K562 (cell line): Measurements from ENCODE around the gene HLCS. TPM values are rescaled to one million over a fixed set of nuclear protein-coding genes. Genes with fewer than 3 reads are reported as not detected.

Experiments
- ATAC-seq: fragments of 200-7000 bp; cut with Tn5 transposase; 3 replicates; pipeline ENCODE4 v1.9.1; 2020; ENCODE audit warnings: moderate library complexity
- BruUV-seq: library from RNA; stranded (reverse); fragments of 400-500 nt; replicated peaks from 2 replicates; lab custom pipeline; 2021; lab: Mats Ljungman, UMichigan
- CTCF ChIA-PET: fragments of 300-600 bp; formaldehyde crosslinking; extraction: SDS; loops from one replicate; lab custom pipeline; 2021; ENCODE audit warnings: low intra/inter-chr PET ratio; lab: Yijun Ruan, JAX
- POLR2A ChIA-PET: fragments of 300-600, 350-650 bp; sonication (Branson Sonifier 250); formaldehyde crosslinking; extraction: SDS; loops from one replicate; lab custom pipeline; 2021; ENCODE audit warnings: antibody characterized with exemption, inconsistent platforms; lab: Yijun Ruan, JAX
- DNase-seq, 4 experiments: peaks; one replicate each; pipeline versions ENCODE4 v3.0.0 to v3.0.0-alpha.2; 2011 to 2018; ENCODE audit warnings: low spot score in 3 of 4, mixed read lengths in 3 of 4; ENCODE audit errors: extremely low read depth in 1 of 4
- FAIRE-seq: peaks from 2 replicates; lab custom pipeline; 2011; peaks lifted over from hg19 to GRCh38; lab: Jason Lieb, UNC
- H2AFZ ChIP-seq: 2 replicates; pipeline ENCODE4 v1.6.0; 2011; ENCODE audit warnings: low read depth, low read length, control low read depth, inconsistent platforms
- H3K27ac ChIP-seq: fragments of 200-600 bp; 3 replicates; pipeline ENCODE4 v1.8.0; 2011; ENCODE audit warnings: low read depth, mild to moderate bottlenecking, control low read depth, inconsistent platforms, low read length, moderate library complexity, mixed read lengths; ENCODE audit errors: extremely low read depth
- H3K27me3 ChIP-seq, 2 experiments: fragments of 300-600 bp in 1 of 2; 2 replicates in 1 of 2; 3 replicates in 1 of 2; pipeline versions ENCODE4 v1.6.0 to v1.8.0; 2011; ENCODE audit warnings: inconsistent platforms in 2 of 2, low read length in 2 of 2, mild to moderate bottlenecking in 1 of 2, mixed read lengths in 1 of 2, moderate library complexity in 1 of 2; ENCODE audit not compliant: control insufficient read depth in 2 of 2, insufficient read depth in 2 of 2
- H3K36me3 ChIP-seq: fragments of 300-600 bp; 3 replicates; pipeline ENCODE4 v1.8.0; 2011; ENCODE audit warnings: mild to moderate bottlenecking, low read length, inconsistent platforms; ENCODE audit not compliant: control insufficient read depth, insufficient read depth
- H3K4me1 ChIP-seq, 2 experiments: fragments of 200-600 bp in 1 of 2; replicated peaks in 1 of 2; 2 replicates in 1 of 2; 3 replicates in 1 of 2; pipeline versions ENCODE4 v1.5.1 to v1.8.0; 2011; ENCODE audit warnings: inconsistent platforms in 2 of 2, low read length in 2 of 2, mild to moderate bottlenecking in 1 of 2, mixed read lengths in 1 of 2, moderate library complexity in 1 of 2; ENCODE audit not compliant: control insufficient read depth in 2 of 2, insufficient read depth in 2 of 2
- H3K4me2 ChIP-seq: 2 replicates; pipeline ENCODE4 v1.6.1; 2011; ENCODE audit warnings: low read length, control low read depth, inconsistent platforms, mixed read lengths; ENCODE audit not compliant: insufficient read depth
- H3K4me3 ChIP-seq: fragments of 200-600 bp; sonication (generic), shearing (Covaris generic); 2 replicates; pipeline ENCODE4 v1.5.1; 2016; ENCODE audit warnings: control low read depth, inconsistent platforms
- H3K79me2 ChIP-seq: fragments of 200-600 bp; 3 replicates; pipeline ENCODE4 v1.8.0; 2011; ENCODE audit warnings: low read length, inconsistent platforms; ENCODE audit not compliant: control insufficient read depth, insufficient read depth
- H3K9ac ChIP-seq, 2 experiments: 2 replicates each; pipeline versions ENCODE4 v1.6.0 to v1.6.1; 2011; ENCODE audit warnings: low read depth in 2 of 2, low read length in 2 of 2, control low read depth in 1 of 2, inconsistent platforms in 1 of 2, mild to moderate bottlenecking in 1 of 2, mixed read lengths in 1 of 2; ENCODE audit not compliant: insufficient read depth in 1 of 2
- H3K9me1 ChIP-seq: one replicate; pipeline ENCODE4 v1.6.0; 2011; ENCODE audit warnings: inconsistent platforms, mild to moderate bottlenecking, low read length, moderate library complexity; ENCODE audit not compliant: control insufficient read depth, insufficient read depth
- H3K9me3 ChIP-seq: replicated peaks from 2 replicates; pipeline ENCODE4 v1.5.1; 2011; ENCODE audit warnings: low read depth, low read length, inconsistent platforms; ENCODE audit not compliant: control insufficient read depth, insufficient read depth
- H4K20me1 ChIP-seq: replicated peaks from 2 replicates; pipeline ENCODE4 v1.6.1; 2011; ENCODE audit warnings: low read length, inconsistent platforms, mixed read lengths; ENCODE audit not compliant: control insufficient read depth, insufficient read depth
- ATF1 ChIP-seq, 2 experiments: fragments of 450-650 bp in 1 of 2; IDR thresholded peaks; 2 replicates each; pipeline ENCODE4 v1.6.1; 2016; ENCODE audit warnings: missing compliant biosample characterization in 1 of 2, missing genetic modification characterization in 1 of 2
- ETV5 ChIP-seq: sonication (generic); formaldehyde crosslinking; IDR thresholded peaks from 2 replicates; pipeline ENCODE4 v1.4.0; 2020; ENCODE audit warnings: low read depth, mild to moderate bottlenecking, missing genetic modification reagents
- HNRNPH1 ChIP-seq: fragments of 200-400 bp; formaldehyde crosslinking; optimal IDR thresholded peaks from 2 replicates; pipeline ENCODE3; 2017; ENCODE audit warnings: low read depth, mild to moderate bottlenecking, low read length, moderate library complexity
- JUN ChIP-seq, 2 experiments: sonication (generic) in 1 of 2; formaldehyde crosslinking in 1 of 2; IDR thresholded peaks; 2 replicates each; pipeline versions ENCODE4 v1.6.1 to v1.8.0; 2012 to 2022; ENCODE audit warnings: borderline replicate concordance in 2 of 2, mild to moderate bottlenecking in 2 of 2, improper control_type of control experiment in 1 of 2, low read depth in 1 of 2, low read length in 1 of 2, missing genetic modification reagents in 1 of 2
- MAFF ChIP-seq: IDR thresholded peaks from 2 replicates; pipeline ENCODE4 v1.6.1; 2012; ENCODE audit warnings: low read length, improper control_type of control experiment
- MBD2 ChIP-seq: sonication (generic); IDR thresholded peaks from 2 replicates; pipeline ENCODE4 v1.6.1; 2016; ENCODE audit warnings: low read depth, borderline replicate concordance
- PHF20 ChIP-seq: fragments of 450-650 bp; IDR thresholded peaks from 2 replicates; pipeline ENCODE4 v1.6.1; 2018; ENCODE audit not compliant: partially characterized antibody
- RB1 ChIP-seq: fragments of 450-650 bp; IDR thresholded peaks from 2 replicates; pipeline ENCODE4 v1.6.1; 2017; ENCODE audit warnings: low read depth, mild to moderate bottlenecking
- TBL1XR1 ChIP-seq, 2 experiments: IDR thresholded peaks; 2 replicates each; pipeline ENCODE4 v1.6.1; 2012; ENCODE audit warnings: improper control_type of control experiment in 2 of 2, low read length in 2 of 2, mild to moderate bottlenecking in 1 of 2
- TRIM24 ChIP-seq, 2 experiments: fragments of 450-650 bp; IDR thresholded peaks; 2 replicates each; pipeline ENCODE4 v1.6.1; 2016
- ZNF197 ChIP-seq: fragments of 200-800 bp; sonication (Bioruptor generic); IDR thresholded peaks from 2 replicates; pipeline ENCODE4 v1.6.1; 2016; ENCODE audit warnings: low read depth, missing genetic modification characterization, missing compliant biosample characterization
- ZNF239 ChIP-seq: fragments of 250-450 bp; sonication (Bioruptor Pico); IDR thresholded peaks from 2 replicates; pipeline ENCODE4 v1.4.0; 2020; ENCODE audit warnings: mild to moderate bottlenecking
- ZNF696 ChIP-seq: fragments of 250-450 bp; sonication (Bioruptor Pico); conservative IDR thresholded peaks from 2 replicates; pipeline ENCODE4 v1.4.0; 2020; ENCODE audit warnings: mild to moderate bottlenecking, moderate library complexity
- ZNF778 ChIP-seq: fragments of 450-650 bp; formaldehyde crosslinking; IDR thresholded peaks from 2 replicates; pipeline ENCODE4 v1.4.0; 2020; ENCODE audit warnings: mild to moderate bottlenecking, moderate library complexity
- WGBS: fragments of 100-300 bp; shearing (Covaris generic); methylation state at CpG from one replicate; pipeline ENCODE4 v1.1.6; 2016; ENCODE audit warnings: low coverage, mixed read lengths; ENCODE audit not compliant: insufficient coverage; ENCODE audit errors: missing lambda C conversion rate; 5-methylcytosine and 5-hydroxymethylcytosine counted together
- in situ Hi-C: fragments of 300-500 bp; cut with MboI; formaldehyde crosslinking; loops from 4 replicates; pipeline ENCODE4 v1.15.0; 2018; ENCODE audit warnings: inconsistent platforms, mixed read lengths
- intact Hi-C: fragments of 100-400 bp; cut with micrococcal nuclease; formaldehyde crosslinking; loops from 2 replicates; pipeline ENCODE4 v1.14.2; 2022
- polyA plus RNA-seq, 8 experiments: library from polyadenylated mRNA; depleted of rRNA in 4 of 8; stranded (reverse) in 5 of 8; unstranded in 3 of 8; fragments of >200 nt; fragmentation: Nextera tagmentation in 2 of 8; fragmentation: Illumina TruSeq in 1 of 8; extraction: Ambion mirVana in 2 of 8; extraction: Trizol in 1 of 8; gene quantifications; 2 replicates each; pipeline versions ENCODE4 v1.2.1 to v1.2.3, GENCODE V29; 2011 to 2014; ENCODE audit warnings: inconsistent platforms in 1 of 8, missing spikeins in 1 of 8
- total RNA-seq, 7 experiments: library from RNA; depleted of rRNA in 6 of 7; stranded (reverse); fragments of >200 nt in 6 of 7; fragmentation: Illumina TruSeq in 2 of 7; extraction: Trizol in 2 of 7; gene quantifications; 2 replicates each; pipeline versions ENCODE4 v1.2.1 to v1.2.3, GENCODE V29; 2011 to 2021; ENCODE audit warnings: low replicate concordance in 1 of 7
- TF ChIP-seq, protein P1 (sequence below), 2 experiments: fragments of 450-650 bp in 1 of 2; sonication (generic) in 1 of 2; formaldehyde crosslinking in 1 of 2; IDR thresholded peaks in 1 of 2; conservative IDR thresholded peaks in 1 of 2; 2 replicates each; pipeline versions ENCODE4 v1.6.1 to v1.8.1; 2016 to 2023; ENCODE audit warnings: mild to moderate bottlenecking in 2 of 2, moderate library complexity in 2 of 2, inconsistent platforms in 1 of 2, missing genetic modification reagents in 1 of 2

HLCS gene
- total and polyA plus RNA-seq, 9 of the 15 experiments (the other 6 are each of a cell fraction or from before 2014, with no cell fraction given): 3.0 to 21.5 (median 17.1) TPM

DNA sequence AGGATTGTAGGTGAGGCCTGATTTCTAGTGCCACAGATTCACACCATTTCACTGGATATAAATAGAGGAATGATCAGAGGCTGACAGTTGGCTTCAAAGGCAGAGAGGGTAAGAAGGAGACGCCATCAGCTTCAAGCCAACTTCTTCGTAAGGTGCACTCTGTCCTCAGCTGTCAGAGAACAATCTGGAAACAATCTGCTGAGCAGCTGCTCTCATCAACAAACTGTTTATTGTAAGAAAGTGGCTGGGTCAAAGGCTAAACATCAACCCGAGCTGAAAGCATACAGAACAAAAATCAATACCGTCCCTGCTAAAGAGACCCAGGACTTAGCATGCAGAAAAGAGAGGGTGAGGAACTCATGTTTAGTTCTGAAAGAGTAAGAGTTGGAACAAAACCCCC lies 48.2 kb downstream of the HLCS start:
- no peak for DNase-seq
- no peak overlapping the region for H3K9ac ChIP-seq
- no peak overlapping the region for H3K4me3 ChIP-seq
- ChIA-PET CTCF (interaction anchor here (0.6 kb wide), 1 partner anchor 496 kb away, joined by 6 read pairs; no protein-coding TSS in a partner anchor), POLR2A (interaction anchor here (1.1 to 1.3 kb wide), 2 partner anchors 11 to 323 kb away, joined by 5 to 6 read pairs; no protein-coding TSS in a partner anchor)
- peaks cover 6 to 9% of the 10 kb centered on the region in 2 experiments; a peak in 2 of 5 replicates for H3K4me1 ChIP-seq
- no peaks in the 10 kb centered on the region for H3K9me1 ChIP-seq
- no peak overlapping the region for H3K27ac ChIP-seq
- ATAC-seq: no peak
- intact Hi-C loops: no loop called here
- WGBS: 77% methylated on average over 4 of the region's 4 CpGs
- in situ Hi-C loops: no loop called here
- H3K36me3 ChIP-seq: no peaks in the 10 kb centered on the region
- H3K9me3 ChIP-seq: no peaks in the 10 kb centered on the region
- H4K20me1 ChIP-seq: no peaks in the 10 kb centered on the region
- no peak for FAIRE-seq
- H2AFZ ChIP-seq: no peak overlapping the region
- no peak overlapping the region for H3K4me2 ChIP-seq
- TF ChIP-seq TBL1XR1 (IDR thresholded peaks at IDR 0.05; ENCODE audit: low read length in 2 of 2) (no peak), RB1 (no peak), TRIM24 (IDR thresholded peaks at IDR 0.05) (no peak), PHF20 (no peak), ATF1 (CRISPR knock-in tag; IDR thresholded peaks at IDR 0.05) (no peak), ATF1 (tag; IDR thresholded peaks at IDR 0.05) (no peak), JUN (IDR thresholded peaks at IDR 0.05; ENCODE audit: borderline replicate concordance, low read depth, low read length) (no peak), JUN (CRISPR knock-in tag; IDR thresholded peaks at IDR 0.05; ENCODE audit: borderline replicate concordance) (no peak), ZNF696 (CRISPR knock-in tag) (no peak), MAFF (no peak), ZNF778 (CRISPR knock-in tag) (no peak), ZNF197 (CRISPR knock-in tag) (no peak), ETV5 (CRISPR knock-in tag) (no peak), HNRNPH1 (no peak), ZNF239 (CRISPR knock-in tag) (no peak), MBD2 (no peak)
- TF ChIP-seq, protein P1, sequence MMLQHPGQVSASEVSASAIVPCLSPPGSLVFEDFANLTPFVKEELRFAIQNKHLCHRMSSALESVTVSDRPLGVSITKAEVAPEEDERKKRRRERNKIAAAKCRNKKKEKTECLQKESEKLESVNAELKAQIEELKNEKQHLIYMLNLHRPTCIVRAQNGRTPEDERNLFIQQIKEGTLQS (IDR thresholded peaks at IDR 0.05): no peak
- TF ChIP-seq, protein P1 (CRISPR knock-in tag; conservative IDR thresholded peaks at IDR 0.05): no peak
- no TSS peak for BruUV-seq
- H3K27me3 ChIP-seq: no peaks in the 10 kb centered on the region
- no peaks in the 10 kb centered on the region for H3K79me2 ChIP-seq
